K562 (cell line): ENCODE data around the gene ZSWIM1. TPM values are rescaled to one million over a fixed set of nuclear protein-coding genes. Genes with fewer than 3 reads are reported as not detected.

Experiments used
- CCNT2 ChIP-seq: IDR thresholded peaks from 2 replicates; pipeline ENCODE4 v1.6.1; 2011; ENCODE audit warnings: borderline replicate concordance, low read depth, mild to moderate bottlenecking, moderate library complexity, mixed read lengths, low read length; ENCODE audit not compliant: insufficient read length; ENCODE audit errors: extremely low read depth
- HMGN3 ChIP-seq: IDR thresholded peaks from 2 replicates; pipeline ENCODE4 v1.6.1; 2011; ENCODE audit warnings: borderline replicate concordance, low read depth, mild to moderate bottlenecking, mixed read lengths, low read length; ENCODE audit not compliant: insufficient read length; ENCODE audit errors: extremely low read depth
- L3MBTL2 ChIP-seq: fragments of 450-650 bp; IDR thresholded peaks from 2 replicates; pipeline ENCODE4 v1.6.1; 2016; ENCODE audit warnings: mild to moderate bottlenecking, moderate library complexity
- MAZ ChIP-seq, 2 experiments: fragments of 450-650 bp in 1 of 2; sonication (generic) in 1 of 2; formaldehyde crosslinking; IDR thresholded peaks in 1 of 2; conservative IDR thresholded peaks in 1 of 2; 2 replicates each; pipeline versions ENCODE4 v1.4.0 to v1.5.0; 2020; ENCODE audit warnings: mild to moderate bottlenecking in 1 of 2, missing genetic modification reagents in 1 of 2
- NCOR1 ChIP-seq: fragments of 450-650 bp; IDR thresholded peaks from 2 replicates; pipeline ENCODE4 v1.6.1; 2016; ENCODE audit warnings: mild to moderate bottlenecking, moderate library complexity
- RAD21 ChIP-seq, 2 experiments: fragments of 250-450 bp in 1 of 2; fragments of 450-650 bp in 1 of 2; sonication (Bioruptor Pico) in 1 of 2; formaldehyde crosslinking in 1 of 2; IDR thresholded peaks in 1 of 2; conservative IDR thresholded peaks in 1 of 2; 2 replicates each; pipeline versions ENCODE4 v1.4.0 to v1.8.0; 2020 to 2022; ENCODE audit warnings: mild to moderate bottlenecking in 2 of 2, moderate library complexity in 1 of 2
- RBFOX2 ChIP-seq: fragments of 200-400 bp; formaldehyde crosslinking; IDR thresholded peaks from 2 replicates; pipeline ENCODE4 v1.6.1; 2017; ENCODE audit warnings: low read depth, mild to moderate bottlenecking, low read length, moderate library complexity
- SNRNP70 ChIP-seq: fragments of 200-400 bp; formaldehyde crosslinking; optimal IDR thresholded peaks from 2 replicates; pipeline ENCODE3; 2017; ENCODE audit warnings: low read depth, low read length
- ZFX ChIP-seq: sonication (generic); formaldehyde crosslinking; IDR thresholded peaks from 2 replicates; pipeline ENCODE4 v1.8.0; 2022; ENCODE audit warnings: mild to moderate bottlenecking, missing genetic modification reagents, moderate library complexity
- ZNF311 ChIP-seq: fragments of 250-450 bp; sonication (Bioruptor Pico); IDR thresholded peaks from 2 replicates; pipeline ENCODE4 v1.4.0; 2020; ENCODE audit warnings: mild to moderate bottlenecking, moderate library complexity
- polyA plus RNA-seq, 8 experiments: library from polyadenylated mRNA; depleted of rRNA in 4 of 8; stranded (reverse) in 5 of 8; unstranded in 3 of 8; fragments of >200 nt; fragmentation: Nextera tagmentation in 2 of 8; fragmentation: Illumina TruSeq in 1 of 8; extraction: Ambion mirVana in 2 of 8; extraction: Trizol in 1 of 8; gene quantifications; 2 replicates each; pipeline versions ENCODE4 v1.2.1 to v1.2.3, GENCODE V29; 2011 to 2014; ENCODE audit warnings: inconsistent platforms in 1 of 8, missing spikeins in 1 of 8
- total RNA-seq, 7 experiments: library from RNA; depleted of rRNA in 6 of 7; stranded (reverse); fragments of >200 nt in 6 of 7; fragmentation: Illumina TruSeq in 2 of 7; extraction: Trizol in 2 of 7; gene quantifications; 2 replicates each; pipeline versions ENCODE4 v1.2.1 to v1.2.3, GENCODE V29; 2011 to 2021; ENCODE audit warnings: low replicate concordance in 1 of 7
- TF ChIP-seq, protein P1 (sequence below): fragments of 450-650 bp; IDR thresholded peaks from 2 replicates; pipeline ENCODE4 v1.6.1; 2016; ENCODE audit warnings: mild to moderate bottlenecking, moderate library complexity

ZSWIM1 gene
- total and polyA plus RNA-seq, 9 of the 15 experiments (the other 6 are each of a cell fraction or from before 2014, with no cell fraction given), result 2.5 to 15.6 (median 9.5) TPM

DNA sequence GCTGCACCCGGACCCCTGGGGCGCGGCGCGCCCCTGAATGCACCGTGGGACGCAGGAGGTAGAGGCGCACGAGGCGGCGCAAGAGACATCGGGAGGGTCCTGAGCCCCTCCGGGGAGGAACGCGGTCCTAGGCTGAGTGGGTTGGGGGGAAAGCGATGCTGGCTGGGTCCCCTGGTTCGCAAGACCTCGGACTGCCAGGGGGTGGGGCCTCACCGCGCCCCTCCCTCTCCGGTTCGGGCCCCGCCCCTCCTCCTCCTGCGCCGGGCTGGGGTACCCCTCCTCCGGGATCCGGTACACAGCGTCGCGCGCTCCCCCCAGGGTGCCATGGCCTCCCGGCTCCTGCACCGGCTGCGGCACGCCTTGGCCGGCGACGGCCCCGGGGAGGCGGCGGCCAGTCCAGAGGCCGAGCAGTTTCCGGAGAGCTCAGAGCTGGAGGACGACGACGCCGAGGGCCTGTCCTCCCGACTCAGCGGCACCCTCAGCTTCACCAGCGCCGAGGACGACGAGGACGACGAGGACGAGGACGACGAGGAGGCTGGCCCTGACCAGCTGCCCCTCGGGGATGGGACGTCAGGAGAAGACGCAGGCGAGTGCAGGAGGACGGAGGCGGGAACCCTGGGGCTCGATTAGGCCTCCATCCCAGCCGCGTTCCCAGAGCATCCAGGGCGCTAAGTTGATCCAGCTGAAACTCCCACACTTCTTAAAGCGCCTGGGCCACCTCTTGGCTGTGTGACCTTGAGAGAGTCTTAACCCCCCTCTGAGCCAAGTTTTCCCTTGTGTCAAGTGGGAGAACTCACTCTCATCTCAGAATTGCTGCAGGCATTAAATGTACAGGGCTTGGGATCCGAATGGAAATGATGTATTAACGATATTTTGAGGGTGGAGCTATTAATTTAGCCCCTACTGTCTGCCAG, 46.9 kb upstream of the ZSWIM1 start (continued):
- TF ChIP-seq L3MBTL2 (peak; percentile 45; the same call in 1 of the 2 replicates), ZFX (CRISPR knock-in tag) (0 out of 2 replicates have a peak, but pooled peaks have one; percentile 5), NCOR1 (no peak), HMGN3 (peak; percentile 41), CCNT2 (peak; percentile 37), MAZ (CRISPR knock-in tag; conservative IDR thresholded peaks at IDR 0.05 in 1 of 2, IDR thresholded peaks at IDR 0.05 in 1 of 2) (peak in 1 of 2 experiments; percentile 53; a peak in 2 of 4 replicates), RBFOX2 (0 out of 2 replicates have a peak, but pooled peaks have one; percentile 32), ZNF311 (0 out of 2 replicates have a peak, but pooled peaks have one; percentile 24), SNRNP70 (no peak), RAD21 (CRISPR knock-in tag; conservative IDR thresholded peaks at IDR 0.05 in 1 of 2, IDR thresholded peaks at IDR 0.05 in 1 of 2) (no peak)
- TF ChIP-seq, protein P1, sequence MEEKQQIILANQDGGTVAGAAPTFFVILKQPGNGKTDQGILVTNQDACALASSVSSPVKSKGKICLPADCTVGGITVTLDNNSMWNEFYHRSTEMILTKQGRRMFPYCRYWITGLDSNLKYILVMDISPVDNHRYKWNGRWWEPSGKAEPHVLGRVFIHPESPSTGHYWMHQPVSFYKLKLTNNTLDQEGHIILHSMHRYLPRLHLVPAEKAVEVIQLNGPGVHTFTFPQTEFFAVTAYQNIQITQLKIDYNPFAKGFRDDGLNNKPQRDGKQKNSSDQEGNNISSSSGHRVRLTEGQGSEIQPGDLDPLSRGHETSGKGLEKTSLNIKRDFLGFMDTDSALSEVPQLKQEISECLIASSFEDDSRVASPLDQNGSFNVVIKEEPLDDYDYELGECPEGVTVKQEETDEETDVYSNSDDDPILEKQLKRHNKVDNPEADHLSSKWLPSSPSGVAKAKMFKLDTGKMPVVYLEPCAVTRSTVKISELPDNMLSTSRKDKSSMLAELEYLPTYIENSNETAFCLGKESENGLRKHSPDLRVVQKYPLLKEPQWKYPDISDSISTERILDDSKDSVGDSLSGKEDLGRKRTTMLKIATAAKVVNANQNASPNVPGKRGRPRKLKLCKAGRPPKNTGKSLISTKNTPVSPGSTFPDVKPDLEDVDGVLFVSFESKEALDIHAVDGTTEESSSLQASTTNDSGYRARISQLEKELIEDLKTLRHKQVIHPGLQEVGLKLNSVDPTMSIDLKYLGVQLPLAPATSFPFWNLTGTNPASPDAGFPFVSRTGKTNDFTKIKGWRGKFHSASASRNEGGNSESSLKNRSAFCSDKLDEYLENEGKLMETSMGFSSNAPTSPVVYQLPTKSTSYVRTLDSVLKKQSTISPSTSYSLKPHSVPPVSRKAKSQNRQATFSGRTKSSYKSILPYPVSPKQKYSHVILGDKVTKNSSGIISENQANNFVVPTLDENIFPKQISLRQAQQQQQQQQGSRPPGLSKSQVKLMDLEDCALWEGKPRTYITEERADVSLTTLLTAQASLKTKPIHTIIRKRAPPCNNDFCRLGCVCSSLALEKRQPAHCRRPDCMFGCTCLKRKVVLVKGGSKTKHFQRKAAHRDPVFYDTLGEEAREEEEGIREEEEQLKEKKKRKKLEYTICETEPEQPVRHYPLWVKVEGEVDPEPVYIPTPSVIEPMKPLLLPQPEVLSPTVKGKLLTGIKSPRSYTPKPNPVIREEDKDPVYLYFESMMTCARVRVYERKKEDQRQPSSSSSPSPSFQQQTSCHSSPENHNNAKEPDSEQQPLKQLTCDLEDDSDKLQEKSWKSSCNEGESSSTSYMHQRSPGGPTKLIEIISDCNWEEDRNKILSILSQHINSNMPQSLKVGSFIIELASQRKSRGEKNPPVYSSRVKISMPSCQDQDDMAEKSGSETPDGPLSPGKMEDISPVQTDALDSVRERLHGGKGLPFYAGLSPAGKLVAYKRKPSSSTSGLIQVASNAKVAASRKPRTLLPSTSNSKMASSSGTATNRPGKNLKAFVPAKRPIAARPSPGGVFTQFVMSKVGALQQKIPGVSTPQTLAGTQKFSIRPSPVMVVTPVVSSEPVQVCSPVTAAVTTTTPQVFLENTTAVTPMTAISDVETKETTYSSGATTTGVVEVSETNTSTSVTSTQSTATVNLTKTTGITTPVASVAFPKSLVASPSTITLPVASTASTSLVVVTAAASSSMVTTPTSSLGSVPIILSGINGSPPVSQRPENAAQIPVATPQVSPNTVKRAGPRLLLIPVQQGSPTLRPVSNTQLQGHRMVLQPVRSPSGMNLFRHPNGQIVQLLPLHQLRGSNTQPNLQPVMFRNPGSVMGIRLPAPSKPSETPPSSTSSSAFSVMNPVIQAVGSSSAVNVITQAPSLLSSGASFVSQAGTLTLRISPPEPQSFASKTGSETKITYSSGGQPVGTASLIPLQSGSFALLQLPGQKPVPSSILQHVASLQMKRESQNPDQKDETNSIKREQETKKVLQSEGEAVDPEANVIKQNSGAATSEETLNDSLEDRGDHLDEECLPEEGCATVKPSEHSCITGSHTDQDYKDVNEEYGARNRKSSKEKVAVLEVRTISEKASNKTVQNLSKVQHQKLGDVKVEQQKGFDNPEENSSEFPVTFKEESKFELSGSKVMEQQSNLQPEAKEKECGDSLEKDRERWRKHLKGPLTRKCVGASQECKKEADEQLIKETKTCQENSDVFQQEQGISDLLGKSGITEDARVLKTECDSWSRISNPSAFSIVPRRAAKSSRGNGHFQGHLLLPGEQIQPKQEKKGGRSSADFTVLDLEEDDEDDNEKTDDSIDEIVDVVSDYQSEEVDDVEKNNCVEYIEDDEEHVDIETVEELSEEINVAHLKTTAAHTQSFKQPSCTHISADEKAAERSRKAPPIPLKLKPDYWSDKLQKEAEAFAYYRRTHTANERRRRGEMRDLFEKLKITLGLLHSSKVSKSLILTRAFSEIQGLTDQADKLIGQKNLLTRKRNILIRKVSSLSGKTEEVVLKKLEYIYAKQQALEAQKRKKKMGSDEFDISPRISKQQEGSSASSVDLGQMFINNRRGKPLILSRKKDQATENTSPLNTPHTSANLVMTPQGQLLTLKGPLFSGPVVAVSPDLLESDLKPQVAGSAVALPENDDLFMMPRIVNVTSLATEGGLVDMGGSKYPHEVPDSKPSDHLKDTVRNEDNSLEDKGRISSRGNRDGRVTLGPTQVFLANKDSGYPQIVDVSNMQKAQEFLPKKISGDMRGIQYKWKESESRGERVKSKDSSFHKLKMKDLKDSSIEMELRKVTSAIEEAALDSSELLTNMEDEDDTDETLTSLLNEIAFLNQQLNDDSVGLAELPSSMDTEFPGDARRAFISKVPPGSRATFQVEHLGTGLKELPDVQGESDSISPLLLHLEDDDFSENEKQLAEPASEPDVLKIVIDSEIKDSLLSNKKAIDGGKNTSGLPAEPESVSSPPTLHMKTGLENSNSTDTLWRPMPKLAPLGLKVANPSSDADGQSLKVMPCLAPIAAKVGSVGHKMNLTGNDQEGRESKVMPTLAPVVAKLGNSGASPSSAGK, result peak; percentile 48; the same call in 1 of the 2 replicates
